HEK293T (cell line): Measurements from ENCODE around the gene SNX9.
"Not testable (repeated sequence)": the region's sequence is repeated elsewhere in the genome, so short reads cannot be mapped to it uniquely, and the experiment has no call there.

ENCODE experiments used
- BHLHE40 ChIP-seq: fragments of 450-650 bp; IDR thresholded peaks from 2 replicates; pipeline ENCODE4 v1.6.1; 2016; ENCODE audit warnings: mild to moderate bottlenecking, moderate library complexity, borderline replicate concordance
- ELF4 ChIP-seq: fragments of 450-650 bp; IDR thresholded peaks from 2 replicates; pipeline ENCODE4 v1.6.1; 2017; ENCODE audit warnings: antibody characterized with exemption
- FOXA1 ChIP-seq: fragments of 450-650 bp; IDR thresholded peaks from 2 replicates; pipeline ENCODE4 v1.6.1; 2016; ENCODE audit warnings: mild to moderate bottlenecking
- FOXK2 ChIP-seq: fragments of 450-650 bp; IDR thresholded peaks from 2 replicates; pipeline ENCODE4 v1.6.1; 2016; ENCODE audit warnings: mild to moderate bottlenecking
- FOXM1 ChIP-seq: fragments of 450-650 bp; IDR thresholded peaks from 2 replicates; pipeline ENCODE4 v1.6.1; 2017; ENCODE audit warnings: mild to moderate bottlenecking, borderline replicate concordance
- HDGF ChIP-seq: fragments of 450-650 bp; IDR thresholded peaks from 2 replicates; pipeline ENCODE4 v1.6.1; 2017; ENCODE audit warnings: antibody characterized with exemption, borderline replicate concordance
- L3MBTL2 ChIP-seq: fragments of 450-650 bp; conservative IDR thresholded peaks from 2 replicates; pipeline ENCODE4 v1.6.1; 2016; ENCODE audit warnings: mild to moderate bottlenecking
- LEF1 ChIP-seq: fragments of 450-650 bp; IDR thresholded peaks from 2 replicates; pipeline ENCODE4 v1.6.1; 2017; ENCODE audit warnings: mild to moderate bottlenecking, borderline replicate concordance
- NFRKB ChIP-seq: fragments of 450-650 bp; IDR thresholded peaks from 2 replicates; pipeline ENCODE4 v1.6.1; 2016; ENCODE audit warnings: mild to moderate bottlenecking, moderate library complexity
- SP1 ChIP-seq: fragments of 450-650 bp; IDR thresholded peaks from 2 replicates; pipeline ENCODE4 v1.6.1; 2017
- SUZ12 ChIP-seq: fragments of 450-650 bp; IDR thresholded peaks from 2 replicates; pipeline ENCODE4 v1.6.1; 2016; ENCODE audit warnings: mild to moderate bottlenecking
- TARDBP ChIP-seq: fragments of 450-650 bp; IDR thresholded peaks from 2 replicates; pipeline ENCODE4 v1.6.1; 2016
- ZNF384 ChIP-seq: fragments of 450-650 bp; IDR thresholded peaks from 2 replicates; pipeline ENCODE4 v1.6.1; 2016
- TF ChIP-seq, protein P1 (sequence below): fragments of 450-650 bp; IDR thresholded peaks from 2 replicates; pipeline ENCODE4 v1.6.1; 2016

- not testable (repeated sequence) for TF ChIP-seq ELF4, L3MBTL2, TARDBP, FOXM1, HDGF, FOXK2, LEF1, SUZ12, FOXA1, SP1, NFRKB, BHLHE40, ZNF384
- TF ChIP-seq, protein P1, sequence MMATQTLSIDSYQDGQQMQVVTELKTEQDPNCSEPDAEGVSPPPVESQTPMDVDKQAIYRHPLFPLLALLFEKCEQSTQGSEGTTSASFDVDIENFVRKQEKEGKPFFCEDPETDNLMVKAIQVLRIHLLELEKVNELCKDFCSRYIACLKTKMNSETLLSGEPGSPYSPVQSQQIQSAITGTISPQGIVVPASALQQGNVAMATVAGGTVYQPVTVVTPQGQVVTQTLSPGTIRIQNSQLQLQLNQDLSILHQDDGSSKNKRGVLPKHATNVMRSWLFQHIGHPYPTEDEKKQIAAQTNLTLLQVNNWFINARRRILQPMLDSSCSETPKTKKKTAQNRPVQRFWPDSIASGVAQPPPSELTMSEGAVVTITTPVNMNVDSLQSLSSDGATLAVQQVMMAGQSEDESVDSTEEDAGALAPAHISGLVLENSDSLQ = not testable (repeated sequence)
These were observed 35.6 kb downstream of the SNX9 start for GRCh38 chr6:157858664-157859063.
